ENCODE results near the gene OSBPL7. TPM values are rescaled to one million over a fixed set of nuclear protein-coding genes. Genes with fewer than 3 reads are reported as not detected.

The OSBPL7 gene
- total and polyA plus RNA-seq, 8 donors, result 7.9 to 330 (median 43.9) TPM

- H3K4me3 ChIP-seq, result no peak overlapping the region
- H3K27me3 ChIP-seq, result no peaks in the 10 kb centered on the region
- H3K36me3 ChIP-seq, result peaks cover 0 to 43% (median 35%) of the 10 kb centered on the region in 4 donors
- intact Hi-C loops (cut with DNase I; ENCODE audit: low total_unique reads), result no loop called here
- H3K27ac ChIP-seq, result no peak overlapping the region
- peaks cover 25 to 38% (median 31%) of the 10 kb centered on the region in 4 donors for H3K4me1 ChIP-seq
- 76 to 100% (median 84%) methylated on average over 2 to 6 of the region's 6 CpGs for WGBS, 5 donors
- H3K9me3 ChIP-seq, result no peaks in the 10 kb centered on the region
- no peak for DNase-seq
- TF ChIP-seq, protein P1, sequence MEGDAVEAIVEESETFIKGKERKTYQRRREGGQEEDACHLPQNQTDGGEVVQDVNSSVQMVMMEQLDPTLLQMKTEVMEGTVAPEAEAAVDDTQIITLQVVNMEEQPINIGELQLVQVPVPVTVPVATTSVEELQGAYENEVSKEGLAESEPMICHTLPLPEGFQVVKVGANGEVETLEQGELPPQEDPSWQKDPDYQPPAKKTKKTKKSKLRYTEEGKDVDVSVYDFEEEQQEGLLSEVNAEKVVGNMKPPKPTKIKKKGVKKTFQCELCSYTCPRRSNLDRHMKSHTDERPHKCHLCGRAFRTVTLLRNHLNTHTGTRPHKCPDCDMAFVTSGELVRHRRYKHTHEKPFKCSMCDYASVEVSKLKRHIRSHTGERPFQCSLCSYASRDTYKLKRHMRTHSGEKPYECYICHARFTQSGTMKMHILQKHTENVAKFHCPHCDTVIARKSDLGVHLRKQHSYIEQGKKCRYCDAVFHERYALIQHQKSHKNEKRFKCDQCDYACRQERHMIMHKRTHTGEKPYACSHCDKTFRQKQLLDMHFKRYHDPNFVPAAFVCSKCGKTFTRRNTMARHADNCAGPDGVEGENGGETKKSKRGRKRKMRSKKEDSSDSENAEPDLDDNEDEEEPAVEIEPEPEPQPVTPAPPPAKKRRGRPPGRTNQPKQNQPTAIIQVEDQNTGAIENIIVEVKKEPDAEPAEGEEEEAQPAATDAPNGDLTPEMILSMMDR (IDR thresholded peaks at IDR 0.05), result no peak
- no peak for TF ChIP-seq EP300 (IDR thresholded peaks at IDR 0.05)
Observed at GRCh38 chr17:47836601-47837000, 15.0 kb upstream of the OSBPL7 start.

- intact Hi-C loops (cut with DNase I; ENCODE audit: low total_unique reads), result no loop called here
- Histone ChIP-seq H3K9me3 (no peaks in the 10 kb centered on the region), H3K36me3 (peaks cover 0 to 43% (median 35%) of the 10 kb centered on the region in 4 donors), H3K4me1 (peaks cover 23 to 36% (median 28%) of the 10 kb centered on the region in 4 donors), H3K27ac (peak overlapping the region in 1 of 5 donors; percentile 20), H3K27me3 (no peaks in the 10 kb centered on the region), H3K4me3 (no peak overlapping the region)
- no peak for DNase-seq
- TF ChIP-seq POLR2A (IDR thresholded peaks at IDR 0.05) (no peak), POLR2AphosphoS5 (IDR thresholded peaks at IDR 0.05) (no peak), EP300 (IDR thresholded peaks at IDR 0.05) (no peak)
- TF ChIP-seq, protein P1 (IDR thresholded peaks at IDR 0.05), result no peak
- WGBS, 5 donors, result 48 to 66% (median 63%) methylated on average over 5 of the region's 5 CpGs
Observed at GRCh38 chr17:47834756-47835155, 13.2 kb upstream of the OSBPL7 start.

- intact Hi-C loops (cut with DNase I; ENCODE audit: low total_unique reads), result no loop called here
- H3K4me3 ChIP-seq, result peak overlapping the region; percentile 79 to 92 (median 82)
- H3K27ac ChIP-seq, result peak overlapping the region in 4 of 5 donors; percentile 80 to 90 (median 88)
- no peaks in the 10 kb centered on the region for H3K27me3 ChIP-seq
- no peak for DNase-seq
- 12 to 18% (median 14%) methylated on average over 7 of the region's 7 CpGs for WGBS, 5 donors
- H3K4me1 ChIP-seq, result peaks cover 24 to 32% (median 28%) of the 10 kb centered on the region in 4 donors
- H3K36me3 ChIP-seq, result peaks cover 13 to 39% (median 36%) of the 10 kb centered on the region in 4 donors
- H3K9me3 ChIP-seq, result no peaks in the 10 kb centered on the region
- TF ChIP-seq EP300 (IDR thresholded peaks at IDR 0.05) (no peak), POLR2A (IDR thresholded peaks at IDR 0.05) (no peak)
Observed at GRCh38 chr17:47831934-47832327, 10.3 kb upstream of the OSBPL7 start.

DNA sequence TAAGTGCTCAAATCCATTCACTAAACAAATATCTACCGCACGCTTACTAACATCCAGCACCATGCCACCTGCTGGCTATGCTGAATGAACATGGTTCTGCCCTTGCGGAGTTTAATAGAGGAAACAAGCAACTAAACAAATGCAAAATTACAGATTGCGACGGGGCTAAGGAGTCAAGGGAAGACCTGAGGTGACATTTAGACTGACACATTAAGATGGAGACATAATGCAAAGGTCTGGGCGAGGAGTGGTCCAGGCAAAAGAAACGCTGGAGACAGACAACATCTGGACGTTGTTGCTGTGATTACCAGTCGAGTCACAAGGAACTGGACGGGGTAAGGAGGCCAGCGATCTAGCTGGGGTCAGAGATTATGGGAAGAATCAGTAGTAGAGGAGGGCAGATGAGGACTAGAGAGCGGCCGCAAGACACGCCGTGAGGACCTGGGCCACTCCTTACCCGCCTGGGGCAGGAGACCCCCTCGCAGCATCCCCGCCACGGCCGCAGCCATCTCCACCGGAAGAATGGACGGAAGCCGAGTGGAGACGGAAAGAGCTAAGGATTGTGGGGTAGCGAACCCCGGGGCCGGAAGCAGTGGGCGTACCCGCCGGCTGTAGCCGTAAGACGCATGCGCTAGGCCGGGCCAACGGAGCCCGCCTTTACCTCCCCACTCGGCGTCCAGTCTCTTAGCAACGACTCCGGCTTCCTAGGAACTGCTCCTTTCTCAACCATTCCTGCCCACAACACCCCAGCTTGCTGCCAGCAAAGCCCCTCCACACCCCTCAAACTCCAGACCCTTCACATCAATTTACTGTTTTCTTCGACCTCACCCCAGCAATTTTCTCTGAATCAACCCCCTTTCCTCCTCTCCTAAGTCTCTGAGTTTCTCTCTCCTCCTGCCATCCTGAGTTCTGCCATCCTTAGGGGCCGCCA is 9.7 kb upstream of the OSBPL7 start, which contains the start of the genes LRRC46 and MRPL10:
TSS of gene LRRC46 (plus strand) at position 668 of the 931 bp plus-strand sequence. CDS start 320 bp downstream, outside the sequence.
TSS of gene MRPL10 (minus strand) at position 539 of the 931 bp plus-strand sequence. CDS start at position 509, 30 bp downstream.
- peaks cover 19 to 39% (median 36%) of the 10 kb centered on the region in 4 donors for H3K36me3 ChIP-seq
- H3K4me3 ChIP-seq, result peak within 1 kb of the TSS; percentile 79 to 92 (median 82)
- H3K9me3 ChIP-seq, result no peaks in the 10 kb centered on the region
- DNase-seq, result peak; percentile 95 to 98
- intact Hi-C loops (cut with DNase I; ENCODE audit: low total_unique reads), result no loop called here
- no peaks in the 10 kb centered on the region for H3K27me3 ChIP-seq
- TF ChIP-seq EP300 (IDR thresholded peaks at IDR 0.05) (no peak), POLR2AphosphoS5 (IDR thresholded peaks at IDR 0.05) (peak; percentile 98 to 99 (median 98)), POLR2A (IDR thresholded peaks at IDR 0.05) (peak in 2 of 4 donors; percentile 63 to 77)
- TF ChIP-seq, protein P1 (IDR thresholded peaks at IDR 0.05), result peak in 1 of 7 experiments; percentile 30
- peaks cover 24 to 32% (median 28%) of the 10 kb centered on the region in 4 donors for H3K4me1 ChIP-seq
- WGBS, 5 donors, result 0 to 1% (median 0%) methylated on average over 33 to 42 of the region's 42 CpGs
- peak within 1 kb of the TSS; percentile 80 to 90 (median 87) for H3K27ac ChIP-seq
